ENCODE measurements around the gene ERN1. TPM values are rescaled to one million over a fixed set of nuclear protein-coding genes. Genes with fewer than 3 reads are reported as not detected.

Gene ERN1
- total and polyA plus RNA-seq, 2 of the 13 experiments (the other 11 are each of a cell fraction or from before 2014, with no cell fraction given): 6.0 to 12.7 TPM

- H3K79me2 ChIP-seq (ENCODE audit: insufficient read depth, low read length): no peaks in the 10 kb centered on the region
- FAIRE-seq (no peak), ATAC-seq (no peak), DNase-seq (ENCODE audit: low spot score) (no peak)
- H3K9ac ChIP-seq (ENCODE audit: insufficient read depth, low read depth, low read length): no peak overlapping the region
- H3K27me3 ChIP-seq (ENCODE audit: control insufficient read depth in 1 of 2, insufficient read depth in 2 of 2, low read length in 2 of 2): no peaks in the 10 kb centered on the region
- peaks cover 13 to 32% of the 10 kb centered on the region in 2 experiments for H3K36me3 ChIP-seq (replicated peaks in 1 of 2; ENCODE audit: control insufficient read depth in 1 of 2, insufficient read depth in 2 of 2, low read length in 2 of 2)
- 95% methylated on average over 2 of the region's 2 CpGs for WGBS (ENCODE audit: low lambda C conversion rate)
- no peaks in the 10 kb centered on the region for H4K20me1 ChIP-seq (ENCODE audit: insufficient read depth, low read length)
- intact Hi-C loops (cut with micrococcal nuclease; ENCODE audit: unreplicated experiment): no loop called here
- no peak overlapping the region for H3K4me3 ChIP-seq (replicated peaks in 1 of 3; ENCODE audit: insufficient read depth in 1 of 3, low read depth in 2 of 3, low read length in 3 of 3)
- ChIA-PET CTCF (ENCODE audit: low intra/inter-chr PET ratio, low total read pairs) (no interaction called here), POLR2A (interaction anchor here (1.3 to 2.6 kb wide), 4 partner anchors 8 to 54 kb away, joined by 3 to 11 read pairs (median 6); no protein-coding TSS in a partner anchor)
- in situ Hi-C loops (cut with HindIII; ENCODE audit: extremely low pct_ligation_motif_present, low pct_unique_long_range_greater_than_20kb): no loop called here
- H3K9me3 ChIP-seq (ENCODE audit: low read length): no peaks in the 10 kb centered on the region
- no peak overlapping the region for H3K4me2 ChIP-seq (ENCODE audit: low read depth, low read length)
- no peak overlapping the region for H3K27ac ChIP-seq (ENCODE audit: extremely low read length, insufficient read depth, low read length)
- H2AFZ ChIP-seq (ENCODE audit: low read length): no peak overlapping the region
- H3K4me1 ChIP-seq (ENCODE audit: insufficient read depth, low read length): peaks cover 21% of the 10 kb centered on the region
- no TSS peak for BruUV-seq (replicated peaks)
- TF ChIP-seq ZNF577 (CRISPR knock-in tag; IDR thresholded peaks at IDR 0.05; ENCODE audit: borderline replicate concordance, low read depth) (no peak), POGK (CRISPR knock-in tag; conservative IDR thresholded peaks at IDR 0.05) (no peak), MAX (IDR thresholded peaks at IDR 0.05) (no peak), FUBP1 (CRISPR knock-in tag; IDR thresholded peaks at IDR 0.05; ENCODE audit: borderline replicate concordance) (no peak), SNAPC4 (CRISPR knock-in tag; IDR thresholded peaks at IDR 0.05) (no peak), HMGXB3 (CRISPR knock-in tag; IDR thresholded peaks at IDR 0.05; ENCODE audit: borderline replicate concordance) (no peak), HMG20A (CRISPR knock-in tag; IDR thresholded peaks at IDR 0.05; ENCODE audit: borderline replicate concordance) (no peak), MEIS2 (CRISPR knock-in tag; IDR thresholded peaks at IDR 0.05) (no peak), FOXA1 (IDR thresholded peaks at IDR 0.05) (no peak), FOXA1 (CRISPR knock-in tag; IDR thresholded peaks at IDR 0.05) (no peak), ELF3 (CRISPR knock-in tag; IDR thresholded peaks at IDR 0.05) (no peak)
Observed at GRCh38 chr17:64092113-64092512, 37.8 kb downstream of the ERN1 start.

Measured in HepG2 (cell line).